Measurements from ENCODE around the gene ATF4. TPM values are rescaled to one million over a fixed set of nuclear protein-coding genes. Genes with fewer than 3 reads are reported as not detected.
A peak's percentile ranks its signal among the peaks of the same experiment; 100 is the strongest.

ATF4 gene
- total RNA-seq, 2 experiments from 2014 or later, result 412 to 426 TPM

DNA sequence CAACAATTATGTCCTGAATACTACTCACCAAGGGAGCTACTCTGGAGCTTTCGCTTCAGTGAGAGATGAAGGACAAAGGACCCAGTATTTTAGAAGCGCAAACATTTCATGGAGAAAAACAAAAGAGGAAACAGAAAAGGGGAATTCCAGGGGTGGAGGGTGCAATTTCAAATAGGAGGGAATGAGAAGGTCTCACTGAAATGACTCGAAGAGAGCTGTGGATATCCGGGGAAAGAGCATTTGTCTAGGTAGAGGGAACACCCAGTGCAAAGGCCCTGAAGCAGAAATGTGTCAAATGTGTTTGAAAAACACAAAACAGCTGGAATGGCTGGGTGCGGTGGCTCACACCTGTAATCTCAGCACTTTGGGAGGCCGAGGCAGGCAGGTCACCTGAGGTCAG is 9.8 kb downstream of the ATF4 start:
- H3K4me1 Mint-ChIP-seq (ENCODE audit: low read depth), result peaks cover 81% of the 10 kb centered on the region

DNA sequence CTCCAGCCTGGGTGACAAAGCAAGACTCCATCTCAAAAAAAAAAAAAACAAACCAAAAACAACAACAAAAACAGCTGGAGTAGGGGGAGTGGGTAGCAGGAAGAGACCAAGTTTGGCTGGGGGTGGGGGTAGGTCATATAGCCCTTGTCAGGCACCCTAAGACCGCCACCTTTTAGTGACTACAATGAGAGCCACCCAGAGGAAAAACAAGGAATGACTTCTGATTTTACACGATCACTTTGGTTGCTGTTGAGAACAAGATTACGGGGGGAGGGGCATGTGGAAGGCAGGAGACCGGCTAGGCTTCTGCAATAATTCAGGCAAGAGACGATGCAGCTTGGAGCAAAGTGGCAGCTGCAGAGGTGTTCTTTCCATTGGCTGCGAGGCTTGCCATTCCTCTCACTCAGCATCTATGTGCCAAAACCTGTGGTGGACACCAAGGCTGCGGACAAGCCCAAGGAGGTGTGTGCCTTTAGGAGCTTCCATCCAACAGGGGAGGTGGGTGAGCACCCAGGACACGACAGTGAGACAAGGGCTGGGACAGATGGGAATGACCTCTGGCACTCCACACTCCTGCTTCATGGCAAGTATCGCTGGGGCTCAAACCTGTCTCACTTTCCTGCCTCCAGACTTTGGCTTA is 10.4 kb downstream of the ATF4 start:
- DNase-seq (peak; percentile 45), ATAC-seq (no peak)
- Mint-ChIP-seq H3K9me3 (ENCODE audit: insufficient read depth) (no peaks in the 10 kb centered on the region), H3K4me1 (ENCODE audit: low read depth) (peaks cover 74% of the 10 kb centered on the region), H3K27me3 (ENCODE audit: low read depth) (no peaks in the 10 kb centered on the region), H3K27ac (peak overlapping the region; percentile 22), H3K4me3 (peak overlapping the region; percentile 98), H3K36me3 (ENCODE audit: low read depth) (peaks cover 47% of the 10 kb centered on the region)
- ChIA-PET POLR2A (interaction anchor here (0.7 to 4.8 kb wide), 6 partner anchors 9 to 242 kb away, joined by 3 to 75 read pairs (median 4); partner anchors contain the start of genes ATF4, RPL3 and TAB1), CTCF (interaction anchor here (0.7 to 8.7 kb wide), 16 partner anchors 8 to 546 kb away, joined by 3 to 264 read pairs (median 10); partner anchors contain the start of genes ATF4 and RPL3)

More for the DNA sequence above, 9.8 kb downstream of the ATF4 start:
- Mint-ChIP-seq H3K36me3 (ENCODE audit: low read depth) (peaks cover 53% of the 10 kb centered on the region), H3K4me3 (no peak overlapping the region), H3K9me3 (ENCODE audit: insufficient read depth) (no peaks in the 10 kb centered on the region), H3K27me3 (ENCODE audit: low read depth) (no peaks in the 10 kb centered on the region), H3K27ac (peak overlapping the region; percentile 11)
- ATAC-seq (no peak), DNase-seq (no peak)
- ChIA-PET CTCF (interaction anchor here (0.7 to 8.7 kb wide), 17 partner anchors 7 to 547 kb away, joined by 3 to 264 read pairs (median 13); partner anchors contain the start of genes ATF4, MIEF1 and RPL3), POLR2A (interaction anchor here (1.7 to 4.8 kb wide), 3 partner anchors 9 to 212 kb away, joined by 9 to 75 read pairs (median 56); partner anchors contain the start of genes ATF4 and RPL3)

DNA sequence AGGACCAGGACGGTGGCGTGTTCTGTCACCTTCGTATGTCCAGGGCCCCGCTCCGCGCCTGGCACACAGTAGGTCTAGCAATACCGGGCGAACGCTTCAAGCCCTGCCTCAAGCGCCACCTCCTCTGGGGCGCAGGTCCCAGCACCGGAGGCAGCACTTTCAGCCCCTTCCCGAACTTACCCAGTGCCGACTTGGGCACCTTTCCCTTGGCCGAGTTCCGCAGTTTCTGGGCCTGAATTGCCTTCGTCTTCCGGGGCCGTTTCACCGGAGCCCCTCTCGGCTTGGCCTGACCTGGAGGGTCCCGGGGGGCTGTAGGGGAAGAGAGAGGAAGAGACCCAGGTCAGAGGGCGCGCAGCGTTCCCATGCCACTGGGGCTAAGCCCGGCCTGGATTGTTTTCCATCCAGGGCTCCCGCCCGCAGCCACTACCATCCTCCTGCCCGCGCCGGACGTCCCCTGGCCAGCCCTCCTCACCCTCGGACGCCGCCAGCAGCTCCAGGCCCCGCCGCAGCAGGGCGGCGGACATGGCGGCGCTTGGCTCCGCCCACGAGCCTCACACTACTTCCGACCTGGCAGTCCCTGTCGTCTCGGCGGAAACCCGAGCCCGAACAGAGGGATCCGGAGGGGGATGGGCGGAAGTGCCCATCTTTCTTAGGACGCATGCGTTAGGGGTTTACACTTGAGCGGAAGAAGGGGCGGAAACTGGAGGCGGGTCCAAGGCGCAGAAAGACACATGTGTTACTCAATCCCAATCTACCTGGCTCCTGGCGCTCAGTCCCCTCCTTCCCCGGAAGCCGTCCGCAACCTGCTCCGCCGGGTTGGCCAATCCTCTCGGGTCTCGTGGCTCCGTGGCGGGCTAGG is 12.1 kb downstream of the ATF4 start, which contains the start of gene RPS19BP1:
TSS of gene RPS19BP1 (minus strand) at position 534 of the 859 bp plus-strand sequence. CDS start at position 524, 10 bp downstream.
- Mint-ChIP-seq H3K27ac (peak within 1 kb of the TSS; percentile 94), H3K4me3 (peak within 1 kb of the TSS; percentile 98), H3K4me1 (ENCODE audit: low read depth) (peaks cover 60% of the 10 kb centered on the region), H3K36me3 (ENCODE audit: low read depth) (peaks cover 38% of the 10 kb centered on the region), H3K9me3 (ENCODE audit: insufficient read depth) (no peaks in the 10 kb centered on the region), H3K27me3 (ENCODE audit: low read depth) (no peaks in the 10 kb centered on the region)
- ChIA-PET CTCF (interaction anchor here (1.0 to 8.7 kb wide), 9 partner anchors 9 to 511 kb away, joined by 3 to 264 read pairs (median 6); no protein-coding TSS in a partner anchor), POLR2A (interaction anchor here (0.6 to 4.7 kb wide), 5 partner anchors 11 to 512 kb away, joined by 3 to 75 read pairs (median 6); partner anchors contain the start of genes ATF4 and TAB1)
- peak; percentile 88 for ATAC-seq
- peak; percentile 100 for DNase-seq

DNA sequence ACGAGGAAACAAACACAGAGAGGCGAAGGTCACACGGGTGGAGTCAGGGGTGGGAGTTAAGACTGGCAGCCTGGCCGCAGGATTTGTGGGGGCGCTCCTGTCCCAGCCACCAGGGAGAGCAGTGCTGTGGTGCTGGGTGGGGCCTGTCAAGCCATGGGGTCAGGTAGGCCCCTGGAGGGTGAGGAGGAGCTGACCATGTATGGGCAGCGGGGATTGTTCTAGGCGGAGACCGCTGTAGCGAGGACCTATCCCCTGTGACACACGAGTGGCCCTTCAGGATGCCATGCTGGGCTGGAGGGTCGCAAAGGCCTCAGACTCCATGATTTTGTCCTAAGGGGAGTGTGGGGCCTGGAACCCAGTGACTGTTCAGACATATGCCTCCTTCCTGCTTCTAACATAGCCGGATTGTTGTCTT is 13.7 kb downstream of the ATF4 start:
- H3K27ac Mint-ChIP-seq, result peak overlapping the region; percentile 54

DNA sequence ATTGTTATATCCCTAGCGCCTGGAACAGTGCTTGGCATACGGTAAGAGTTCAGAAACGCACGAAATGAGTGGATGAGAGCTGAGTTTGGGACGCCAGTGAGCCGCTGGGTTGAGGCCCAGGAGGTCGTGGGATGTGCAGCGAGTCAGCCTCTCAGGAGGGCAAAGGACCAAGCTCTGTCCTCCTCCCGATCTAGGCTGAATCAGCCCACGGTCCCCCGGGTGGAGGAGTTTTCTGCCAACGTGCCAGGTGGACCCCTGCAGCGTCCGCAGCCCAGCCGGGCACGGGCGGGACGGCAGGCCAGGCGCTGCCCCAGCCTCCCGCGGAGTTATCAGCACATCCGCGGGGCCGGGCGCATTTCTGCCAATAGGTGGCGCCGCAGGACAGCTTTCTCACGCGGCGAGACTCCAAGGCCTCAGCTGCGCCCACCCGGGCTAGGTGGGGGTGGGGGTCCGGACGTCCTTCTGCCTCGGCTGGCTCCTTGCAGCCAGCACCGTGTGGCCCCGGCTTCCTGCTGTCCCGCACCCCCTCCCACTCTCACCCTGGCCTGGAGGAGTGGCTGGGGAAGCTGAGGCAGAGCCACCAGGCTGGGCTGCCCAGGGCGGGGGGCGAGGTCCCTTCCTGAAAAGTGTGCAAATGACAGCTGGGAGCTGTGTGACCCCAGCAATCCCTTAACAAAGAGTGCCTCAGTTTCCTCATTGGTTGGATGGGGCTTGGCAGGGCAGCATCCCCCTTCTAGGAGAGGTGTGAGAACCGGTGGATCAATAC is 14.4 kb downstream of the ATF4 start:
- POLR2A ChIA-PET, result interaction anchor here (1.1 to 1.8 kb wide), 3 partner anchors 12 to 510 kb away, joined by 6 to 9 read pairs (median 6); partner anchors contain the start of gene ATF4
- H3K27ac Mint-ChIP-seq, result no peak overlapping the region
- H3K36me3 Mint-ChIP-seq (ENCODE audit: low read depth), result peaks cover 21% of the 10 kb centered on the region
- no peak overlapping the region for H3K4me3 Mint-ChIP-seq
- DNase-seq (peak; percentile 88), ATAC-seq (peak; percentile 18)
- no peaks in the 10 kb centered on the region for H3K27me3 Mint-ChIP-seq (ENCODE audit: low read depth)
- CTCF ChIA-PET, result interaction anchor here (0.6 to 7.4 kb wide), 45 partner anchors 10 to 834 kb away, joined by 3 to 113 read pairs (median 4); partner anchors contain the start of gene MIEF1
- no peaks in the 10 kb centered on the region for H3K9me3 Mint-ChIP-seq (ENCODE audit: insufficient read depth)
- peaks cover 37% of the 10 kb centered on the region for H3K4me1 Mint-ChIP-seq (ENCODE audit: low read depth)

More for the DNA sequence above, 13.7 kb downstream of the ATF4 start:
- Mint-ChIP-seq H3K36me3 (ENCODE audit: low read depth) (peaks cover 27% of the 10 kb centered on the region), H3K9me3 (ENCODE audit: insufficient read depth) (no peaks in the 10 kb centered on the region), H3K4me3 (no peak overlapping the region), H3K27me3 (ENCODE audit: low read depth) (no peaks in the 10 kb centered on the region), H3K4me1 (ENCODE audit: low read depth) (peaks cover 44% of the 10 kb centered on the region)
- ATAC-seq (no peak), DNase-seq (no peak)
- POLR2A ChIA-PET, result interaction anchor here (1.1 to 1.8 kb wide), 3 partner anchors 11 to 510 kb away, joined by 6 to 9 read pairs (median 6); partner anchors contain the start of gene ATF4
- CTCF ChIA-PET, result interaction anchor here (0.7 to 7.4 kb wide), 39 partner anchors 11 to 835 kb away, joined by 3 to 113 read pairs (median 4); partner anchors contain the start of gene MIEF1

DNA sequence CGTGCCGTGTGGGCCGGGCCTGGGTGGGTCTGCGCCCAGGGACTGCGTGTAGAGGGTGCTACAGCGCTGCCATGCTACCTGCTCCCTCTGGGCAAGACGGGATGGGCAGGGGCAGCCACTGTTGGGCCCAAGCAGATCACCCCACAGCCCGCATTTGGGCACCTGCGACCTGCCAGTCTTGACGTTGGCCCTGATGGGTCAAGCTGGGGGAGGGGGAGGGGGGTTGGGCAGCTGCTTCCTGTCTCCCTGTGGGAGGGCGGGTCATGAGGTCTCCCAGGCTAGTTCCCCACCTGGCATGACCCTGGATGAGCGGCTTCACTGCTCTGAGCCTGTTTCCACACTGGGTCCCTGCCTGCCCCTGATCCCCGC is 15.0 kb downstream of the ATF4 start:
- ChIA-PET POLR2A (interaction anchor here (1.1 to 1.8 kb wide), 2 partner anchors 12 to 509 kb away, joined by 6 read pairs; no protein-coding TSS in a partner anchor), CTCF (interaction anchor here (0.7 to 7.4 kb wide), 28 partner anchors 10 to 813 kb away, joined by 3 to 113 read pairs (median 5); no protein-coding TSS in a partner anchor)
- no peak for ATAC-seq
- Mint-ChIP-seq H3K4me1 (ENCODE audit: low read depth) (peaks cover 31% of the 10 kb centered on the region), H3K27me3 (ENCODE audit: low read depth) (no peaks in the 10 kb centered on the region), H3K4me3 (no peak overlapping the region), H3K27ac (no peak overlapping the region), H3K9me3 (ENCODE audit: insufficient read depth) (no peaks in the 10 kb centered on the region), H3K36me3 (ENCODE audit: low read depth) (peaks cover 16% of the 10 kb centered on the region)
- DNase-seq, result no peak

DNA sequence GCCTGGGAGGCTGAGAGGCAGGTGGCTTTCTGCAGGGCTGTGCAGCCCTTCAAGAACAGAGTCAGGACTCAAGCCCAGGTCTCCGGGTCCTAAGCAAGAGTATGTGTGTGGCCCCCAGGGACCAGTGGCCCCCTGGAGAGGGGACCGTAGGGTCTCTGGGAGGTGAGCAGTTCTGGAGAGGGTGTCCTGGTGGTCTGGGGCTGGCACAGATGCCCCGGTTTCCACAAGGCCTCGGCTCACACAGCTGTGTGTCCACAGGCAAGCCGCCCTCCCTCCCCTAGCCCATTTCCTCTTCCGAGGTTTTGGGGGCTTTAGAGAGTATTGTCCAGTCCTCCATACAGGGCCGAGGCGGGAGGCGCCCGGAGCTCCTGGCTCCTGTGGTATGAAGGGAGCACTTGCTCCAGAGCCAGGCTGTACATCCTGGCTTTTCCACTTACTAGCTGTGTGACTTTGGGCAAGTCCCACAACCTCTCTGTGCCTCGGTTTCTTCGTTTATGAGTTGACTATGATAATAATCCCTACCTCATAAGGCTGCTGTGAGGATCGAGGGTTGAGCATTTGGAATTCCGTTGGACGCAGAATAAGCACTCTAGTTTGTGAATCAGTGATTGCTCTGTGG is 15.6 kb downstream of the ATF4 start:
- Mint-ChIP-seq H3K4me1 (ENCODE audit: low read depth) (peaks cover 26% of the 10 kb centered on the region), H3K27me3 (ENCODE audit: low read depth) (no peaks in the 10 kb centered on the region), H3K4me3 (no peak overlapping the region), H3K9me3 (ENCODE audit: insufficient read depth) (no peaks in the 10 kb centered on the region), H3K27ac (no peak overlapping the region), H3K36me3 (ENCODE audit: low read depth) (peaks cover 12% of the 10 kb centered on the region)
- no peak for DNase-seq
- ChIA-PET CTCF (interaction anchor here (0.7 to 7.4 kb wide), 7 partner anchors 66 to 508 kb away, joined by 3 to 113 read pairs (median 3); no protein-coding TSS in a partner anchor), POLR2A (interaction anchor here (1.6 to 1.8 kb wide), 2 partner anchors 13 to 508 kb away, joined by 5 to 6 read pairs; no protein-coding TSS in a partner anchor)
- no peak for ATAC-seq

DNA sequence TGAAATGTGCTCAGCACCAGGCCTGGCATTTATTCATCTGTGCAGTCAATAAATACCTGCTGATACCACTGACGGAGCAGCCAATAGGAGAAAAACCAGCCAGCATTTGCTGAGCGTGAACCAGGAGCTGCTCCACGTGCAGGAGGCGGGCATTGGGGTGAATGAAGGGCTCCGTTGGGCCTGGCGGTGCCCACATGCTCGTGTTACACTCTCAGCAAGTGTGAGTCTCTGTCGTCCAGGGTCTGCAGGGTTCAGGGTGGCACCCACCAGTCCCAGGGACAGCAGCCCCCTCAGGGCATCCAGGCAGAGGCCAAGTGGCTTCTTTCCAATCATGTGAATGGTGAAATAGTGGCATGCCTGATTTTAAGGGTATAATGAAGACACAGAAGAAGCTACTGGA is 16.3 kb downstream of the ATF4 start:
- DNase-seq (no peak), ATAC-seq (no peak)
- H3K4me3 Mint-ChIP-seq, result no peak overlapping the region
- H3K4me1 Mint-ChIP-seq (ENCODE audit: low read depth), result peaks cover 18% of the 10 kb centered on the region
- H3K36me3 Mint-ChIP-seq (ENCODE audit: low read depth), result peaks cover 7% of the 10 kb centered on the region
- no peak overlapping the region for H3K27ac Mint-ChIP-seq
- no peaks in the 10 kb centered on the region for H3K9me3 Mint-ChIP-seq (ENCODE audit: insufficient read depth)
- ChIA-PET CTCF (interaction anchor here (1.0 to 7.4 kb wide), 5 partner anchors 360 to 497 kb away, joined by 3 to 113 read pairs (median 3); no protein-coding TSS in a partner anchor), POLR2A (interaction anchor here (0.7 to 1.6 kb wide), 2 partner anchors 73 to 507 kb away, joined by 3 to 5 read pairs; no protein-coding TSS in a partner anchor)
- no peaks in the 10 kb centered on the region for H3K27me3 Mint-ChIP-seq (ENCODE audit: low read depth)

DNA sequence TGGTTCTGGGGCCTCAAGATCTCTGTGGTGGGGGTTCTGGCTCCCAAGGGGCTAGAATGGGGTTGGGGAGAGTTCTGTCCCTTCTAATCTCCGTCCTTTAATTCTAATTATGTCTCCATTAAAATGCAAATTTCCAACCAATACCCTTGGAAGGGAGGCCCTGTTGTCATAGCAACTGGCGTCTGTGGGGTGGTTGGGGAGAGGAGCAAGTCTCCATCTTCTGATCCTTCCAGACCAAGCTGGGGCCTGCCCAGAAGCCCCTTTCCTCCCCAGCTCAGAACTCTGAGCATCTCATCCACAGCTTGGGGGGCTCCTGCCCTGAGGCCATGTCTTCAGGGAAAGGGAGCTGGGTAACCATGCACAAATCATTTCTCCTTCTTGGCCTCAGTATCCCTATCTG is 17.6 kb downstream of the ATF4 start:
- Mint-ChIP-seq H3K4me1 (ENCODE audit: low read depth) (peaks cover 12% of the 10 kb centered on the region), H3K4me3 (no peak overlapping the region), H3K9me3 (ENCODE audit: insufficient read depth) (no peaks in the 10 kb centered on the region), H3K27ac (no peak overlapping the region), H3K27me3 (ENCODE audit: low read depth) (peaks cover under 1% of the 10 kb centered on the region), H3K36me3 (ENCODE audit: low read depth) (no peaks in the 10 kb centered on the region)
- DNase-seq (no peak), ATAC-seq (no peak)
- POLR2A ChIA-PET, result interaction anchor here (1.0 kb wide), 1 partner anchor 13 kb away, joined by 3 read pairs; no protein-coding TSS in a partner anchor
- CTCF ChIA-PET, result interaction anchor here (1.5 to 7.4 kb wide), 2 partner anchors 405 to 487 kb away, joined by 4 to 113 read pairs; no protein-coding TSS in a partner anchor

DNA sequence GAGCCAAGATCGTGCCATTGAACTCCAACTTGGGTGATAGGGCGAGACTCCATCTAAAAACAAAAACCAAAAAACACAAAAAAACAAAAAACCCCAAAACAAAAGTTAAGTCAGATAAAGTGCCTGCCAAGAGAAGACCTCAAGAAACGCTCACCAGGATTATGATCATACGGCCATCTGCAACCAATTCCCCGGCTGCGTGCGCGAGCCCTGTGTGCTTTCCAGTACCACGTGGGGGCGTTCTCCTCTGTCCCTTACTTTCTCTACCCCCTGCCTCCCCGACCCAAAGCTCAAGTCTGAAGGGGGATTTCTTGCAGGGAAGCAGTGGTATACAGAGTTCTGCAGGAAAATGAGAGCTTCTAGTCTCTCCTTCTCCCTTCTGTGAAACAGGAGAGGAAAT is 22.7 kb downstream of the ATF4 start:
- Mint-ChIP-seq H3K27me3 (ENCODE audit: low read depth) (peaks cover 23% of the 10 kb centered on the region), H3K27ac (no peak overlapping the region), H3K4me3 (no peak overlapping the region), H3K4me1 (ENCODE audit: low read depth) (peaks cover 20% of the 10 kb centered on the region), H3K9me3 (ENCODE audit: insufficient read depth) (no peaks in the 10 kb centered on the region), H3K36me3 (ENCODE audit: low read depth) (no peaks in the 10 kb centered on the region)
- ChIA-PET CTCF (interaction anchor here (0.7 to 1.6 kb wide), 2 partner anchors 482 to 497 kb away, joined by 4 to 11 read pairs; no protein-coding TSS in a partner anchor), POLR2A (interaction anchor here (0.6 to 1.0 kb wide), 2 partner anchors 11 to 482 kb away, joined by 3 read pairs; partner anchors contain the start of gene RPS19BP1)
- DNase-seq, result no peak
- peak; percentile 49 for ATAC-seq

Measured in activated CD8-positive, alpha-beta T cell treated with anti-CD3 and anti-CD28 coated beads, Interleukin-2, amount 10 ng/mL, durations not matched to agents 7 days and 5 days (primary cell).